ENCODE data around the gene CETN1.

DNA sequence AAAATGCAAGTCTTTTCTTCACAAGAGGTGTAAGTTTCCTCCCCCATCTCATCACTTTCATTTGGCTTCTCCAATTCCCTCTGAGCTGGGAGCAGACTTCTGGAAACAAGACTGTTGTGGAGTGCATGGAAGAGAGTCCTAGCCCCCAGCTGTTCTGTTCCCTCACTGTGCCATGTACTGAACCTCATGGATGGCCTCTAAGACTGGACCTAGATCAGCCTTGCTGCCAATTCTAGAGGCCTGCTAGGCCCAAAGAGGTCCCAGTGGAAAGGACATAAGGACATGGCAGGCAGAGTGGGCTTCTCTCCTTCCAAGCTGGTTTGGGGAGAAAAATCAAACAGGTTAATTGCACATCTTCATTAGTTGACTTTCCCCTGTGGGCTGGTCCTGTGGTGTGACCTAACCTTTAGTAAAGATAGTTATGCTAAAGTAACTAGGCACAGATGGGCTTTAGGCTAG, 7.3 kb upstream of the CETN1 start:
- TF ChIP-seq, protein P1, sequence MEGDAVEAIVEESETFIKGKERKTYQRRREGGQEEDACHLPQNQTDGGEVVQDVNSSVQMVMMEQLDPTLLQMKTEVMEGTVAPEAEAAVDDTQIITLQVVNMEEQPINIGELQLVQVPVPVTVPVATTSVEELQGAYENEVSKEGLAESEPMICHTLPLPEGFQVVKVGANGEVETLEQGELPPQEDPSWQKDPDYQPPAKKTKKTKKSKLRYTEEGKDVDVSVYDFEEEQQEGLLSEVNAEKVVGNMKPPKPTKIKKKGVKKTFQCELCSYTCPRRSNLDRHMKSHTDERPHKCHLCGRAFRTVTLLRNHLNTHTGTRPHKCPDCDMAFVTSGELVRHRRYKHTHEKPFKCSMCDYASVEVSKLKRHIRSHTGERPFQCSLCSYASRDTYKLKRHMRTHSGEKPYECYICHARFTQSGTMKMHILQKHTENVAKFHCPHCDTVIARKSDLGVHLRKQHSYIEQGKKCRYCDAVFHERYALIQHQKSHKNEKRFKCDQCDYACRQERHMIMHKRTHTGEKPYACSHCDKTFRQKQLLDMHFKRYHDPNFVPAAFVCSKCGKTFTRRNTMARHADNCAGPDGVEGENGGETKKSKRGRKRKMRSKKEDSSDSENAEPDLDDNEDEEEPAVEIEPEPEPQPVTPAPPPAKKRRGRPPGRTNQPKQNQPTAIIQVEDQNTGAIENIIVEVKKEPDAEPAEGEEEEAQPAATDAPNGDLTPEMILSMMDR (IDR thresholded peaks at IDR 0.05), result no peak
- no peak for TF ChIP-seq POLR2A (IDR thresholded peaks at IDR 0.05)

Data from uterus (tissue), 2 donors.